Activated CD8-positive, alpha-beta memory T cell treated with anti-CD3 and anti-CD28 coated beads for 4 hours (primary cell): ENCODE results near the gene ITSN1.
"Not testable (repeated sequence)": the region's sequence is repeated elsewhere in the genome, so short reads cannot be mapped to it uniquely, and the experiment has no call there.

ENCODE experiments used
- DNase-seq, 2 donors: peaks; one replicate each; pipeline ENCODE4 v3.0.0-alpha.2; 2020; ENCODE audit warnings: low read depth in 2 of 2

ITSN1 gene

DNA sequence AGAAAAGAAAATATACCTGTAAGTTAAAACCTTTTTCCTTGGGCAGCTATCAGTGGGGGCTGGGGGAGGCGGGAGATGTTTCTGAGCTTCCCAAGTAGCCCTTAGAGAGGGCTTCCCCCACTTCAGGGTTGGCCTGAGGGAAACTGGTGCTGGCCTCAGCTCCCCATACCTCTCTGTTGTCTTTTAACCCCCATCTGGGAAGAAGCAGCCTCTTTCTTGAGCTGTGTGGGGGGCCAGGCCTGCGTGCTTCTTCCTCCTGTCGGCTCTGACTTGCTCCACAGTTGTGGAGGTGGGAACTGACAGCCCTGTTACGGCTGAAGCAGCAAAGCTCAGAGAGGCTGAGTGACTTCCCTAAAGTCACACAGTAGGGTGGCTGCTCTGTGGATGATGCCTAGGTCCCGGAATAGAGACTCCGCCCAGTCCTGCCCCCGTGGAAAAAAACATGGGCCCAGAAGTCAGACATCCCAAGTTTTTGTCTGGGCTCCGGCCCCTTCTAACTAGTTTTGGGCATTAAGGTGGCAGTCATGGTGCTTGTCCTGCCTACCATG lies 218.1 kb downstream of the ITSN1 start:
- no peak for DNase-seq

DNA sequence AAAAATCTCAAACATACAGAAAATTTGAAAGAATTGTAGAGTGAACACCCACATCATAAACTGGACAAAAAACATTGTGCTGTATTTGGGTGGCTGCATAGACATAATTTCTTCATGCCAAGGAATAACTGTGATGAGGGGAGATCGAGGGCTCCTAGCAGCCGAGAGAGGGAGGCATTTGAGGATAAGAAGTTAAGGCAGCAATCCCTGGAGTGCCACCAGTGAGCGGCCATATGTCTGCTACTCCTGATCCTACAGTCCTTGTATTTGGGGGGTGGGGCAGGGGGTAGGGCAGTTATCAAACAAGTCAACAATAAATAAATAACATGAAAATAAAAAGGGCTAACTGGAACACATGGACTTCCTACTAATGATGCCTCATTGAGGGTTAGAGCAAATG lies 218.8 kb downstream of the ITSN1 start:
- DNase-seq: no peak

DNA sequence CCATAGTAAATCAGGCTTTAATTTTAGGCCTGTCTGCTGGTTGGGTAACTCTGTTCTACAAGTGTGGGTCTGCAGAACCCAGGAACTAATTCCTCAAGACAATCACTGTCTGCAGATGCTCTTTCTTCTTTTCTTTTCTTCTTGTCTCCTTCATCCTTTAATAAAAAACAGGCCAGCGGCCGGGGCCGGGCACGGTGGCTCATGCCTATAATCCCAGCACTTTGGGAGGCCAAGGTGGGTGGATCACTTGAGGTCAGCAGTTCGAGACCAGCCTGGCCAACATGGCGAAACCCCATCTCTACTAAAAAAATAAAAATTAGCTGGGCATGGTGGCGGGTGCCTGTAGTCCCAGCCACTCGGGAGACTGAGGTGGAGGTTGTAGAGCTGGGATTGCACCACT lies 220.9 kb downstream of the ITSN1 start:
- DNase-seq: not testable (repeated sequence)

DNA sequence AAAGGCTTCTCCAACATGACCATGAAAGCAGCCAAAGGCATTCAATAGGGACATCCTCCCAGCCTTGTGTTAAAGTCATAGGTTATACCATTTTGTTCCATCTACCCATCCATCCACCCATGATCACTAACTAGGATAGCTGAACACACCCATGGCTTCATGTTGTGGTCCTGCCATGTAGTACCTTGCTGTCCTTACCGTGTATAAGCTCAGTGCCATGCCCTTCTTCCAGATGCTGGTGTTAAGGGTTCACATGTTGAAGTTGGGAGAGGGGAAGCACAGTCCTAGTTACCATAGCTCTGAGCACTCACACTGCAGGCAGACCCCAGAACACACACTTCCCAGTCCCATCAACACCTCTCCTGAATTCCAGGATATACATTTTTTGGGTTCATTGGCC lies 221.8 kb downstream of the ITSN1 start:
- DNase-seq: no peak

DNA sequence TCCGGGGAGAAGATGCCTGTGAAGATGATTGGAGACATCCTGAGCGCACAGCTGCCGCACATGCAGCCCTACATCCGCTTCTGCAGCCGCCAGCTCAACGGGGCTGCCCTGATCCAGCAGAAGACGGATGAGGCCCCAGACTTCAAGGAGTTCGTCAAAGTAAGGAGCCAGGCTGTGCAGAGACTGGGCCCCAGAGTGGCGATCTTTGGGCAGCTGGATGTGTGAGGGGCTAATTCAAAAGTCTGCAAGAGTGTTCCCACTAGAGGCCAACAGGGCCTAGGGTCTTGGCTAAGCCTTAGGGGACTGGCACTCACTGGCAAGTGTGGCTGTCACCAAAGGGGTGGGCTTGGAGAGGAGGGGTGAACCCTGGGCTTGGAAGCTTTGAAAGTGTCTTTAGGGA lies 222.9 kb downstream of the ITSN1 start:
- DNase-seq: no peak

DNA sequence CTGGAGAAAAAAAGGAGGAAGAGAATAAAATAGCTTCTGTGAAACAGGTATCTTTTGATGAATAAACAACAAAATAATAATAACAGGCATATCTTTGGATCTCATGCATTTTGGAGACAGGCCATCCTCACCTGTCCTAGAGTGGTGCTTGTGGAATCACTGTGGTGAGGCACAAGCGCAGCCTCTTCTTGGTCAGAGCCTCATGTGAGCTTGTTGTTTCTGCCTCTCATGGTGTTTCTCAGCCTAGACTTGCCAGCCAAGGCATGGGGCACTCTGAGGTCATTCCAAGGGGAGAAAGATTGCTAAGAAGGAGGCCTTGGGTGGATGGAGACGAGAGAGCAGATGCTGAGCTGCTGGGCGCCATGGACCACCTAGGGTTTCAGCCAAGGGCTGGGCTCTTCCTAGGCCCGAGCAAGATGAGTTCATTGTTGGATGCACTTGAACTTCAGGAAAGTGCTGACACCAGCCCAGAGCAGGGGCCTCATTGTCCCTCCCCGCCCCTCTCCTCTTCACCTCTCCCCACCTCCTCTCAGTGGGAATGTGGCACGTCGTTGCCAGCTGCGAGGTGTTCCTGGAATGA lies 223.8 kb downstream of the ITSN1 start:
- no peak for DNase-seq

DNA sequence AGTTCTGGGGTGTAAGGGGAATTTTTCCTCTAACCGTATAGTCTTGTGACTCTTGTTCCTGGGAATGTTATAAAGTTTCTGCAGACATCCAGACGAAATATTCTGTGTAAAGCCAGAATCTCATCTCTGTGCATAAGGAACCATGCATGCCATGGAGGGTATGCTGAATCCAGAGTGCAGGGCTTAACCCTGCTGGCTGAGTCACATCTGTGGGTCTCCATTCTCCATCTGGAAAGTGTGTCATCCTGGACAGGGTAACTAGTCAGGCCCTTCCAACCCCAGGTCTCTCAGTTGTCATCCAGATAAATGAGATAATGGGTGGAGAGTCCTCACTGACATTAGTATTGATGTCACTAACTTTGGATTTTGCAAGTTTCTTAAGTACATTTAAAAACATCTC lies 224.5 kb downstream of the ITSN1 start:
- DNase-seq: no peak

DNA sequence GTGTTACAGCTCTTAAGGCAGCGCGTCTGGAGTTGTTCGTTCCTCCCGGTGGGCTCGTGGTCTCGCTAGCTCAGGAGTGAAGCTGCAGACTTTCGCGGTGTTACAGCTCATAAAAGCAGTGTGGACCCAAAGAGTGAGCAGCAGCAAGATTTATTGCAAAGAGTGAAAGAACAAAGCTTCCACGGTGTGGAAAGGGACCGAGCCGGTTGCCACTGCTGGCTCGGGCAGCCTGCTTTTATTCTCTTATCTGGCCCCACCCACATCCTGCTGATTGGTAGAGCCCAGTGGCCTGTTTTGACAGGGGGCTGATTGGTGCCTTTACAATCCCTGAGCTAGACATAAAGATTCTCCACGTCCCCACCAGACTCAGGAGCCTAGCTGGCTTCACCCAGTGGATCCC lies 225.6 kb downstream of the ITSN1 start:
- not testable (repeated sequence) for DNase-seq

DNA sequence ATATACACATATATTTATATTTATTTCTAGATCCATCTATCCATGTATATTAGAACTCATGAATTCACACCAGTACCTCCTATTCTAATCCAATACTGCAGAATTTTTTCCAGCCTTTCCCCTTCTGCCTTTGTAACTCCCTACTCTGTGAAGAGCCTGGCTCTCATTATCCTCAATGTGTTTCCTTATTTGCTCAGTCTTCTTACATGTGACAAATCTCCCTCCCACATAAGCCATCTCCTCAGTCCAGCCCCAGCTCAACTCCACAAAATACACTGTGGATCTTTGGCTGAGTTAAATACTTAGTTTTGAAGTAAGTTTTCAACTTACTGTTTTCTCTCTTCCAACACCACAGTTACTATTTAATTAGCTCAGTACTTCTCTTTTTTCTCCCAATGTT lies 227.6 kb downstream of the ITSN1 start:
- DNase-seq: no peak

DNA sequence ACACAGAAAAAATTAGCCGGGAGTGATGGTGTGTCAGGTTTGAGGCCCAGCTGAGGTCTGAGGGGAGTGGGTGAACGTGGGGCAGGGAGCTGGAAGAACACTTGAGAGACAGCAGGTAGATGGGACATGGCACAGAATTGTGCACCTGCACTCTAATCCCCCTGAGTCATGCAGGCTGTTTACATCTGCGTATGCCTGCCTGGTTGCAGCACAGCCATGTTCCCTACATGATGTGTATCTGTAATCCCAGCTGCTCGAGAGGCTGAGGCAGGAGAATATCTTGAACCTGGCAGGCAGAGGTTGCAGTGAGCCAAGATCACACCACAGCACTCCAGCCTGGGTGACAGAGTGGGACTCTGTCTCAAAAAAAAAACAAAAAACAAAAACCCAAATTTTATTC lies 228.5 kb downstream of the ITSN1 start:
- DNase-seq: no peak

DNA sequence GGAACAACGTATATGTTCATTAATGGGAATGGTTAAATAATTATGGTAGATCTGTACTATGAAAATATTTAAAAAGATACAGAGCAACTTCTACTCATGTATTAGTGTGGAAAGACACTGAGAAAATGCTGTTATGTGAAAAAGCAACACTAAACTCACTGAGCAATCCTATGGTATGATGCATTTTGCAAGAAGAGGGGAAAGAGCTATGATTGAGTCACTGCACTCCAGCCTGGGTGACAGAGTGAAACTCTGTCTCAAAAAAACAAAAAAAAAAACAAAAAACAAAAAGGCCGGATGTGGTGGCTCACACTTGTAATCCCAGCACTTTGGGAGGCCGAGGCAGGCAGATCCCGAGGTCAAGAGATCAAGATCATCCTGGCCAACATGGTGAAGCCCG lies 228.9 kb downstream of the ITSN1 start:
- DNase-seq: no peak

DNA sequence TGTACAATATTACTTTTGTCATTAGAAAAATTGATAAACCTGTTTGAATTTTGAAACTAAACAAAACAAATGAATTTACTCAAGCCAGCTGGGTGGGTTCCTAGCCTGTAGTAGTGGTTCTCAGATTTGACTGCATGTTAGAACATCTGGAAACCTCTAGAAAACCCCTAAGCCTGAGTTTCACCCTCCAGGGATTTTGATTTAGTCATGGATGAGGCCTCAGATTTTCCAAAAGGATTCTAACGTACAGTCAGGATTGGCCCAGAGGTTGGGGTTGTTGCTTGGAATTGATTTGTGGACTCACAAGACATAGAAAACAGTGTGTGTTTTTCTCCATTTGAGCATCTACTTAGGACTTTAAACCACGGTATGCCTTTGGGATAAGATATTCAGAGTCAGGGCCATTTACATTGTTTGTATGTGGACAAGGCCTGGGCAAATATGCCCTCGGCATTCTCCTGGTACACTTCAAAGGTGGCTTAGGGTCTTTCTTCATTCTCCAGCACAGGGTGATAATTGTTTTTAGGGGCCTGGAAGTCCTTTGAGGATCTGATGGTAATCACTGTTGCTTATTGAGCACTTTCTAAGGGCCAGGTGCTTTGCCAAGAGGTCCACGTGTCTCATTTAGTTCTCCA lies 230.7 kb downstream of the ITSN1 start:
- no peak for DNase-seq

DNA sequence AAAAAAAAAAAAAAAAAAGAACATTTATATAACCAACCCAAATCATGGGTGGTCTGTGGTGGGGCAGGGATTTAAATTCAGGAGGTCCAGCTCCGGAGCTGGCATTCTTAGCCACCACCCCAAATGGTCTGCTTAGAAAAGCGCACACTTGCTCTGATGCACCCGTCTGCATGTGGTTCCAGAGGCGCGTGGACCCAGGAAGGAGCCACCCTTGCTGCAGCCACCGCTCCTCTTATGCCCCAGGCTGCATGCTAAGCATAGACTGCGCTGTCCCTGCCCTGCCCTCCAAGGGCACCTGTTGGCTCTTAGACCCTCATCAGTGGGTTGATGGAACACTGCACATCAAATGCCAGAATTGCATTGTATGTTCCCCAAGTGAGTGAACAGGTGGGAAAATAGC lies 231.9 kb downstream of the ITSN1 start:
- no peak for DNase-seq

DNA sequence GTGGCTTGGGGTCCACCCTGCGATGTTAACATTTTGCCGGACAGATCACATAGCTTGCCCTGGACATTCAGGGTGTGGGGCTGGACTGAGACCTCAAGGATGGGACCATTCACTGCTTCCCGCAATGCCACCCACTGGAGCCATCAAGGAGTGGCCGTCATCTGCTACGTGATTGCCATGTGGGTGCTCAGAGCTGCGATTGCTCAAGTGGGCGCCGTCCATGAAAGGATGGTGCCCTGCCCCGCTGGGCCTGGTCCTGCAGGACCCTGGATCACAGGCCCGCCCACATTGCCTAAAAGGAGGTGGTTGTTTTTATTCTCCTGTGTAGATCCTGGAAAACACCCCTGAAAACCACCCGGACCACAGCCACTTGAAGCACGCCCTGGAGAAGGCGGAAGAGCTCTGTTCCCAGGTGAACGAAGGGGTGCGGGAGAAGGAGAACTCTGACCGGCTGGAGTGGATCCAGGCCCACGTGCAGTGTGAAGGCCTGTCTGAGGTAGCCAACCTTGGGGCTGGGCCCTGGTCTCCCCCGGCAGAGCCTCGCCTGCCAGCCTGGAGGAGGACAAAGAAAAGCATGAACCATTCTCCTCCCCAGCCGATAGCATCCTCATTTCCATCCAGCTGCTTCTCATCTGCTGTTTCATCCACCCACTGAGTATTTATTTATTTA lies 232.9 kb downstream of the ITSN1 start:
- no peak for DNase-seq

DNA sequence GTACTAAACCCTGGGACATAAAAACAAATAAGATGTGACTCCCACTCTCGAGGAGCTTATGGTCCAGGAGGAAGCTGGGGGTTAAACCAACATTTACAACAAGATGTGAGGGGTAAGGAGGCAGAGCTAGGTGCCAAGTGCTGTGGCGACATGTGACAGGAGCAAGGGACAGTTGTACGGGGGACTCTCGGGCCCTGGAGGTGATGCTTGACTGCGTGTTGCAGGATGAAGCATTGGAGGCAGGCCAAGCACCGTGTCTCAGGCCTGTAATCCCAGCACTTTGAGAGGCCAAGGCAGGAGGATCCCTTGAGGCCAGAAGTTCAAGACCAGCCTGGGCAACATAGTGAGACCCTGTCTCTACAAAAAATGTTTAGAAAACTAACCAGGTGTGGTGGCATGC lies 236.5 kb downstream of the ITSN1 start:
- no peak for DNase-seq

DNA sequence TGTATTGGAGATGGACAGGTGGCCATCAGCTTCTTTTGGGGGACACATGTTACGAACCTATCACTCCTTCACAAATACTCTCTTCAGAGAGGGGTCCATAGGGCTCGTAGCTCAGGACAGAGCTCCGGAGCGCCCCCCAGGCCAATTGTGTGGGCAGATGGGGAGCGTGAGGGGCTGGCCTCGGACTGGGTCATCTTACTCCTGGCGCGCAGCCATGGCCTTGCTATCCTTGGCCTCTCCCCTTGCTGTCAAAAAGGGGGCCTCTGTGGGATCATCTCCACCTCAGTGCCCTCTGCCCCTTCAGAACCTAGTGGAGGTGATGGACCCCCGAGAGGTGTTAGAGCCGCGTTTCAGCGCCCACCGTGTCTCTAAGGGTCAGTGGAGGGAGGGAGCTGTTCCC lies 238.3 kb downstream of the ITSN1 start:
- no peak for DNase-seq

DNA sequence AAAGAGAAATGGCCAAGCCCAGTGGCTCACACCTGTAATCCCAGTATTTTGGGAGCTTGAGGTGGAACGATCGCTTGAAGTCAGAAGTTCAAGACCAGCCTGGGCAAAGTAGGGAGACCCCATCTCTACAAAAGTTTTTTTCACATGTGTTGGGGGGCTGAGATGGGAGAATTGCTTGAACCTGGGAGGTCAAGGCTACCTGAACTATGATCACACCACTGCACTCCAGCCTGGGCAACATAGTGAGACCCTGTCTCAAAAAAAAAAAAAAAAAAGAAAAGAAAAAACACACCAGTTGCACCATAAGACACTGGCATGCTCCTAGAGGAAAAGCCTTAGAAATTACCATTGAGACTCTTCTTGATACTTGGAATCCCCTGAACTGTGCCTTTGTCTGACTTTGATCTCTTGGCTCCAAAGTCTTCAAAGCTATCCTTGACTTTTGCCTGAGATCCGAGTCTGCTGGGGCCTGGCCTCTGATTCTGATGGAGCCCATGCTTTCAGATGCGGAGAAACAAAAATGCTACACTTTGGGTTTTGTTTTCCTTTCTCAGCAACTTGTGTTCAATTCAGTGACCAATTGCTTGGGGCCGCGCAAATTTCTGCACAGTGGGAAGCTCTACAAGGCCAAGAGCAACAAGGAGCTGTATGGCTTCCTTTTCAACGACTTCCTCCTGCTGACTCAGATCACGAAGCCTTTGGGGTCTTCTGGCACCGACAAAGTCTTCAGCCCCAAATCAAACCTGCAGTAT lies 239.6 kb downstream of the ITSN1 start:
- no peak for DNase-seq

DNA sequence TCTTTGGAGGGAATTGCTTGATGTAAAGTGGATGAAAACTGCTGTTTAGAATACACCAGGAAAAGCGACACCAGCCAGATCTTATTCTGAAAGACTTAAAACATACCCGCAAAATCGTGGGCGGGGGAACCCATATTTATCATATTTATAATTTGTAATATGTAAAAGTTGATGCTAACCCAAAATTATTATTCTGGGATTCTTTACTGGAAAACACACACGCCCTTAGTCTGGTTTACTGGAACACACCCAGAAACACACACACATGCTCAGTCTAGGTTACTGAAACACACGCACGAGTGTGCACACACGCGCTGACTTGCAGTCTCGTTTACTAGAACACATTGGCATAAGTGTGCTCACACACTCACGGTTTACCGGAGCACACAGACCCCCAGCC lies 240.8 kb downstream of the ITSN1 start:
- DNase-seq: no peak

DNA sequence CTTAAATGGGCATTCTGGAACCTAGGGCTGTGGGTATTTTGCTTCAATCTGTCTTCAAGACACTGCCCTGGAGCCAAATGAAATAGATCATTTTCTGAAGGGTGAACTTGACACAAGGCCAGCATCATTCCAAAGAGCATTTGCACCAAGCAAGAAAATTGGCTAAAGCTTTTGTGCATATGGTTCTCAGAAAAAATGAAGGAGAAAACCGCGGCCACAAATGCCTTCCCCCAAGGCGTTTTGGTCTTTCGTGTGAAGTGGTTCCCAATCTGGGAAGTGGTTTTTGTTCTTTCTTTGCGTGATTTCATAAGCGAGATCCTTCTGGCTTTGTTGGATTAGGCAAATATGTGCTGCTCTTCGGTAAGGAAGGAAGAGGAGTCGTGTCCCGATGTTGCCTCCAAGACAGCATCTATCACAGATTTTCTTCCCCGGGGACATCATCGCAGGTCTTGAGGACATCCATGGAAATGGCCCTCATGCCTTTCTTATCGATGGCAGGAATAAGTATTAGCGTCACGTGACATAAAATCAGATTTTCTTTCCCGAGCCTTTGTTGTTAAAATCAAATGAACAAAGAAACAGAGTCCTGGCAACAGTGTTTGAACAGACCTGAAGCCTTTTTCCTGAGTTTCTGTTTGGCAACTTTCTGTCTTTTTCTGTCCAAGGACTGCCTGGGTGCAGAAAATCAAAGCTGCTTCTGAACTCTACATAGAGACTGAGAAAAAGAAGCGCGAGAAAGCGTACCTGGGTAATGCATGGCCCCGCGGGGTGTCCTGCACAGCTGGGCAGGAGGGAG lies 242.3 kb downstream of the ITSN1 start:
- DNase-seq: no peak

DNA sequence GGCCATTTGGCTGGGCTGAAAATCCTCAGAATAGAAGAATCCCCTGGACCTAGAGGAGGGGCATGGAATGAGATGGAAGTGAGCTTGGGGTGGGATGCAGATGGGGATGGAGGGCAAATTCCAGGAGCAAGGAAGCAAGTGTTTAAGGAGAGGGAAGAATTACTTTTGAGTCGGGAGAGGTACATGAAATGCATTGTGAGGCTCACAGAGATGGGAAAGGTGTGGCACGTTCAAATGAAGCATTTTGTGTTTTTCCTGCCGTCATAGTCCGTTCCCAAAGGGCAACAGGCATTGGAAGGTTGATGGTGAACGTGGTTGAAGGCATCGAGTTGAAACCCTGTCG lies 242.8 kb downstream of the ITSN1 start:
- no peak for DNase-seq

DNA sequence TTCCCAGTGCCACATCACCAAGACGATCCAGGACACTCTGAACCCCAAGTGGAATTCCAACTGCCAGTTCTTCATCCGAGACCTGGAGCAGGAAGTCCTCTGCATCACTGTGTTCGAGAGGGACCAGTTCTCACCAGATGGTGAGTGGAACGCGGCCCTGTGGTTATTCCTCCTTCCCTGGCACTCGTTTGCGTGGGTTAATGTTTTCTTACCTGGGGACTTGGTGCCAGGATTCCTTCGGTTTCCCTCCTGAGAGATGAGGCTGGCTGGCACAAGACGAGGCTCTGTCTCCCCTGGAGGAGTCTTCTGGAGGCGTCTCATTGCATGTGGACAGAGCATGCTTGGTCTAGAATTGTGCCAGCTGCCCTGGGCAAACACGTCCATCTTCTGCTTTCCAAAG lies 244.0 kb downstream of the ITSN1 start:
- DNase-seq: no peak

DNA sequence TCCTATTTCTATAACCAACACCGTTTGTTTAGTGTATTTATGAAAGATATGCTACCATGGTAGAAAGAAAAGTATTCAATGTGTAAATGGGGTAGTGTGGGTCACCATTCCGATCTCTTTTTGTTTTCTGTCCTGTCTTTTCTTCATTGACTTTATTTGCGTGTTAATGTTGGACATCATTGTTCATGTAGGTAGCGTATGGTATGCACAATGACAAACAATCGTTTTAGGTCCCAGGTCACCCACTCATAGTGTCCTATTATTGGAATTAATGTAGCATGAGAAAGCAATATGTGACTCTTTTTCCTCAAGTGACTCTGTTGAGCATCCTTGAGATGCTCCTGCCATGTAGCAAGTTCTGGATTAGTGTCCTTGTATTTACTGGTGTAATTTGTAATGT lies 247.9 kb downstream of the ITSN1 start:
- DNase-seq: no peak
